A549 (cell line): ENCODE results near the gene ATP5ME.

ENCODE experiments used
- CTCF ChIP-seq: fragments of >200 bp; sonication (Bioruptor Twin); formaldehyde crosslinking; IDR thresholded peaks from 3 replicates; pipeline ENCODE4 v1.5.1; 2016
- POLR2A ChIP-seq: IDR thresholded peaks from 2 replicates; pipeline ENCODE4 v1.6.1; 2012; ENCODE audit warnings: mild to moderate bottlenecking, low read length

GRCh38 chr4:712093-712492, 38.0 kb upstream of the ATP5ME start:
- TF ChIP-seq CTCF (no peak), POLR2A (no peak)
